ENCODE data around the gene FOXO1. TPM values are rescaled to one million over a fixed set of nuclear protein-coding genes. Genes with fewer than 3 reads are reported as not detected.
"Not testable (repeated sequence)": the region's sequence is repeated elsewhere in the genome, so short reads cannot be mapped to it uniquely, and the experiment has no call there.

The FOXO1 gene
- total RNA-seq, 8 experiments from 2014 or later = 0.63 to 17.3 (median 5.5) TPM

- Histone ChIP-seq H3K27ac (peak overlapping the region in 1 of 2 donors; percentile 34), H3K4me3 (peak overlapping the region; percentile 46 to 79 (median 56))
- not testable (repeated sequence) for H3K4me1 ChIP-seq (replicated peaks in 1 of 2)
- 0 to 20% (median 2%) methylated on average over 1 to 6 of the region's 17 CpGs; no CpG with 5 or more reads in 6 of the 10 experiments for WGBS, 10 experiments
- in situ Hi-C loops (cut with MboI; ENCODE audit: low pct_unique_long_range_greater_than_20kb in 2 of 9, low sequenced_read_pairs in 9 of 9, unreplicated experiment in 9 of 9) = loop anchor here in 1 of 9 experiments (25.0 kb wide), 1 partner anchor 427 kb away; no protein-coding TSS in a partner anchor
- ATAC-seq (replicated peaks in 6 of 8) = peak in 3 of 8 experiments; percentile 3 to 8 (median 5)
These were observed 2.4 kb downstream of the FOXO1 start for GRCh38 chr13:40664100-40664349.

GRCh38 chr13:40662866-40663265, 3.6 kb downstream of the FOXO1 start:
- H3K27ac ChIP-seq = no peak overlapping the region
- ATAC-seq (replicated peaks in 6 of 8) = no peak
- in situ Hi-C loops (cut with MboI; ENCODE audit: low pct_unique_long_range_greater_than_20kb in 2 of 9, low sequenced_read_pairs in 9 of 9, unreplicated experiment in 9 of 9) = loop anchor here in 1 of 9 experiments (25.0 kb wide), 1 partner anchor 426 kb away; no protein-coding TSS in a partner anchor

GRCh38 chr13:40661875-40662665, 4.4 kb downstream of the FOXO1 start:
- 56 to 100% (median 82%) methylated on average over 1 to 10 of the region's 10 CpGs for WGBS, 10 experiments
- H3K4me3 ChIP-seq = no peak overlapping the region
- H3K4me1 ChIP-seq (replicated peaks in 1 of 2) = no peaks in the 10 kb centered on the region
- H3K27ac ChIP-seq = no peak overlapping the region
- ATAC-seq (replicated peaks in 6 of 8) = no peak
- in situ Hi-C loops (cut with MboI; ENCODE audit: low pct_unique_long_range_greater_than_20kb in 2 of 9, low sequenced_read_pairs in 9 of 9, unreplicated experiment in 9 of 9) = loop anchor here in 1 of 9 experiments (25.0 kb wide), 1 partner anchor 425 kb away; no protein-coding TSS in a partner anchor

More at GRCh38 chr13:40662866-40663265, 3.6 kb downstream of the FOXO1 start:
- no peaks in the 10 kb centered on the region for H3K4me1 ChIP-seq (replicated peaks in 1 of 2)
- H3K4me3 ChIP-seq = peak overlapping the region in 1 of 5 donors; percentile 46

GRCh38 chr13:40660692-40661091, 5.7 kb downstream of the FOXO1 start:
- Histone ChIP-seq H3K4me3 (no peak overlapping the region), H3K4me1 (replicated peaks in 1 of 2) (no peaks in the 10 kb centered on the region), H3K27ac (no peak overlapping the region)
- in situ Hi-C loops (cut with MboI; ENCODE audit: low pct_unique_long_range_greater_than_20kb in 2 of 9, low sequenced_read_pairs in 9 of 9, unreplicated experiment in 9 of 9) = loop anchor here in 1 of 9 experiments (25.0 kb wide), 1 partner anchor 423 kb away; no protein-coding TSS in a partner anchor
- 80 to 100% (median 97%) methylated on average over 1 to 5 of the region's 5 CpGs; no CpG with 5 or more reads in 4 of the 10 experiments for WGBS, 10 experiments
- no peak for ATAC-seq (replicated peaks in 6 of 8)

- no peak overlapping the region for H3K4me3 ChIP-seq
- no peak overlapping the region for H3K27ac ChIP-seq
- 83 to 100% (median 91%) methylated on average over 3 to 4 of the region's 4 CpGs; no CpG with 5 or more reads in 3 of the 10 experiments for WGBS, 10 experiments
- H3K4me1 ChIP-seq (replicated peaks in 1 of 2) = no peaks in the 10 kb centered on the region
- no peak for ATAC-seq (replicated peaks in 6 of 8)
- in situ Hi-C loops (cut with MboI; ENCODE audit: low pct_unique_long_range_greater_than_20kb in 2 of 9, low sequenced_read_pairs in 9 of 9, unreplicated experiment in 9 of 9) = loop anchor here in 1 of 9 experiments (25.0 kb wide), 1 partner anchor 423 kb away; no protein-coding TSS in a partner anchor
These were observed 6.2 kb downstream of the FOXO1 start for GRCh38 chr13:40660141-40660664.

- ATAC-seq (replicated peaks in 6 of 8) = no peak
- Histone ChIP-seq H3K27ac (no peak overlapping the region), H3K4me1 (replicated peaks in 1 of 2) (no peaks in the 10 kb centered on the region), H3K4me3 (no peak overlapping the region)
- in situ Hi-C loops (cut with MboI; ENCODE audit: low pct_unique_long_range_greater_than_20kb in 2 of 9, low sequenced_read_pairs in 9 of 9, unreplicated experiment in 9 of 9) = loop anchor here in 1 of 9 experiments (25.0 kb wide), 1 partner anchor 421 kb away; no protein-coding TSS in a partner anchor
- 93 to 100% (median 100%) methylated on average over 2 to 4 of the region's 4 CpGs; no CpG with 5 or more reads in 1 of the 10 experiments for WGBS, 10 experiments
These were observed 8.5 kb downstream of the FOXO1 start for GRCh38 chr13:40657951-40658350.

GRCh38 chr13:40657307-40657706, 9.1 kb downstream of the FOXO1 start:
- WGBS, 10 experiments = 68 to 100% (median 94%) methylated on average over 1 to 5 of the region's 5 CpGs; no CpG with 5 or more reads in 2 of the 10 experiments

GRCh38 chr13:40656358-40656757, 10.1 kb downstream of the FOXO1 start:
- Histone ChIP-seq H3K27ac (no peak overlapping the region), H3K4me3 (no peak overlapping the region), H3K4me1 (replicated peaks in 1 of 2) (no peaks in the 10 kb centered on the region)
- ATAC-seq (replicated peaks in 6 of 8) = peak in 1 of 8 experiments; percentile 17
- in situ Hi-C loops (cut with MboI; ENCODE audit: low pct_unique_long_range_greater_than_20kb in 2 of 9, low sequenced_read_pairs in 9 of 9, unreplicated experiment in 9 of 9) = loop anchor here in 1 of 9 experiments (25.0 kb wide), 1 partner anchor 419 kb away; no protein-coding TSS in a partner anchor
- WGBS, 10 experiments = 0 to 100% (median 83%) methylated on average over 1 of the region's 1 CpG; no CpG with 5 or more reads in 1 of the 10 experiments

More at GRCh38 chr13:40657307-40657706, 9.1 kb downstream of the FOXO1 start:
- H3K27ac ChIP-seq = no peak overlapping the region
- in situ Hi-C loops (cut with MboI; ENCODE audit: low pct_unique_long_range_greater_than_20kb in 2 of 9, low sequenced_read_pairs in 9 of 9, unreplicated experiment in 9 of 9) = loop anchor here in 1 of 9 experiments (25.0 kb wide), 1 partner anchor 420 kb away; no protein-coding TSS in a partner anchor
- no peak for ATAC-seq (replicated peaks in 6 of 8)
- no peaks in the 10 kb centered on the region for H3K4me1 ChIP-seq (replicated peaks in 1 of 2)
- no peak overlapping the region for H3K4me3 ChIP-seq

- ATAC-seq (replicated peaks in 6 of 8) = peak in 3 of 8 experiments; percentile 32 to 68 (median 39)
- H3K4me1 ChIP-seq (replicated peaks in 1 of 2) = peaks cover 0 to 12% of the 10 kb centered on the region in 2 donors
- H3K4me3 ChIP-seq = no peak overlapping the region
- no peak overlapping the region for H3K27ac ChIP-seq
- 14 to 80% (median 60%) methylated on average over 1 to 3 of the region's 3 CpGs; no CpG with 5 or more reads in 2 of the 10 experiments for WGBS, 10 experiments
- in situ Hi-C loops (cut with MboI; ENCODE audit: low pct_unique_long_range_greater_than_20kb in 2 of 9, low sequenced_read_pairs in 9 of 9, unreplicated experiment in 9 of 9) = loop anchor here in 1 of 9 experiments (25.0 kb wide), 1 partner anchor 416 kb away; no protein-coding TSS in a partner anchor
These were observed 12.7 kb downstream of the FOXO1 start for GRCh38 chr13:40653527-40654318.

GRCh38 chr13:40652588-40652940, 13.9 kb downstream of the FOXO1 start:
- Histone ChIP-seq H3K27ac (no peak overlapping the region), H3K4me3 (no peak overlapping the region), H3K4me1 (replicated peaks in 1 of 2) (peaks cover 0 to 14% of the 10 kb centered on the region in 2 donors)
- WGBS, 10 experiments = 0 to 93% (median 68%) methylated on average over 1 to 2 of the region's 2 CpGs; no CpG with 5 or more reads in 3 of the 10 experiments
- in situ Hi-C loops (cut with MboI; ENCODE audit: low pct_unique_long_range_greater_than_20kb in 2 of 9, low sequenced_read_pairs in 9 of 9, unreplicated experiment in 9 of 9) = loop anchor here in 1 of 9 experiments (25.0 kb wide), 1 partner anchor 415 kb away; no protein-coding TSS in a partner anchor
- no peak for ATAC-seq (replicated peaks in 6 of 8)

GRCh38 chr13:40651866-40652587, 14.4 kb downstream of the FOXO1 start:
- Histone ChIP-seq H3K27ac (no peak overlapping the region), H3K4me3 (no peak overlapping the region), H3K4me1 (replicated peaks in 1 of 2) (peaks cover 0 to 14% of the 10 kb centered on the region in 2 donors)
- no peak for ATAC-seq (replicated peaks in 6 of 8)
- in situ Hi-C loops (cut with MboI; ENCODE audit: low pct_unique_long_range_greater_than_20kb in 2 of 9, low sequenced_read_pairs in 9 of 9, unreplicated experiment in 9 of 9) = loop anchor here in 1 of 9 experiments (25.0 kb wide), 1 partner anchor 415 kb away; no protein-coding TSS in a partner anchor
- WGBS, 10 experiments = 65 to 88% (median 81%) methylated on average over 1 to 12 of the region's 14 CpGs

- no peak overlapping the region for H3K4me3 ChIP-seq
- peaks cover 6 to 29% of the 10 kb centered on the region in 2 donors for H3K4me1 ChIP-seq (replicated peaks in 1 of 2)
- ATAC-seq (replicated peaks in 6 of 8) = peak in 1 of 8 experiments; percentile 36
- 17 to 100% (median 52%) methylated on average over 1 to 3 of the region's 3 CpGs; no CpG with 5 or more reads in 1 of the 10 experiments for WGBS, 10 experiments
- no peak overlapping the region for H3K27ac ChIP-seq
- in situ Hi-C loops (cut with MboI; ENCODE audit: low pct_unique_long_range_greater_than_20kb in 2 of 9, low sequenced_read_pairs in 9 of 9, unreplicated experiment in 9 of 9) = no loop called here
These were observed 17.6 kb downstream of the FOXO1 start for GRCh38 chr13:40648841-40649240.
